Measurements from ENCODE around the gene SLC9A6.
"Not testable (repeated sequence)": the region's sequence is repeated elsewhere in the genome, so short reads cannot be mapped to it uniquely, and the experiment has no call there.

SLC9A6 gene

GRCh38 chrX:136028383-136028984 is 43.2 kb downstream of the SLC9A6 start:
- in situ Hi-C loops (cut with MboI; ENCODE audit: low sequenced_read_pairs) = loop anchor here (25.0 kb wide), 1 partner anchor 134 kb away; no protein-coding TSS in a partner anchor

- in situ Hi-C loops (cut with MboI; ENCODE audit: low sequenced_read_pairs) = loop anchor here (25.0 kb wide), 1 partner anchor 133 kb away; no protein-coding TSS in a partner anchor
These were observed 44.5 kb downstream of the SLC9A6 start for GRCh38 chrX:136029766-136030165.

DNA sequence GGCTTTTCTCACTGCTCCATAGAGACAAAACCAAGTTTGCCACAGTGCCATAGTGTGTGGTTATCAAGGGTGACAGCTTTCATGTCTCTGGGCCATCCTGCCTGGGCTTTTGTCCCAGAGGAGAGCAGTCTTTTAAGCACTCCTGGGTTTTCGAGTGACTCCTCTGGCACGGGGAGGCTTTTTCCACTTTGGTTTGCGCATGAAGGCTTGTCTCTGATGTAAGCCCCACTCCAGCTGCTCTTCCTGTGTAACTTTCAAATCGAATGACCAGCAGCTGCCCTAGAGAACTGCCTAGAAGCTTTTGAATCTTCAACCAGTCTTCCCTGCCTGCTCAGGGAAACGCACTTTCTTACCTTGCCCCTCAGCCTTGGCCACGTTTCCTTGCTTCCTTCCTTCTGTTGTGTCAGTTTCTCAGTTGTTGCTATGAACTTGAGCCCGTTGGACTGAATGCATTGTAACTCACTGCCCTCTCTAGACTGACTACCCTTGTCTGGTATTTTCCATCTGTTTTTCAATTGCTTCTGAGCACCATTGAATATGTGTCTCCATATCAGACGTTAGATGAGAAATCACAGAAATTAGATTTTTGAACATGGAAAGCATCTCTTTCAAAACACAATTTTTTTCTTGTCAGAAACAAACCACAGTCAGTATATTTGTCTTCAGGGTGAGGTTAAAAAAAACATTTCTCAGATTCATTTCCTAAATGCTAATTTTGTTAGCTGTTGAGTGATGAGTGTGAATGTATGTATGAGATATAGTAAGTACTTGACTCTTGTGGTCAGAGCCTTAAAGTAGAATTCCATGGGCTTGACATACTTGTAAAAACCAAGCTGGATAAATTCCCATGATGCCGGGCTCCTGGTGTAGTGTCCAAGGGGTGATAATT is 45.3 kb downstream of the SLC9A6 start:
- in situ Hi-C loops (cut with MboI; ENCODE audit: low sequenced_read_pairs) = loop anchor here (25.0 kb wide), 1 partner anchor 132 kb away; no protein-coding TSS in a partner anchor

DNA sequence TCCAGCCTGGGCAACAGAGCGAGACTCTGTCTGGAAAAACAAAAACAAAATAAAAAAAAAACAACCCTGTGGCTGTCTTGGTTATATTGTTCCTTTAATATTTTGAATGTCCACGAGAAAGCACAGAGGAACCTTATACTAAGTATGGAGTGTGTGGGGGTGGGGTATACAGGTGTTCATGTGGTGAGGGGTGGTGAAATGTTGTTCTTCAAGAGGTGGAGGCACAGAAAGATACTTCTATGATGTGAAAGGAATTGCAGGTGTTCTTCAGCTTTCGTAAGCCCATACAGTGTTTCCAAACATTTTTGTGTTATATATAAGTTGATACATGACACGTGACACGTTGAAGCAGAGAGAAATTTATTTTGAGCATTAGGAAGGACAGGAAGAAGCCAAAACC is 46.4 kb downstream of the SLC9A6 start:
- in situ Hi-C loops (cut with MboI; ENCODE audit: low sequenced_read_pairs) = loop anchor here (25.0 kb wide), 1 partner anchor 131 kb away; no protein-coding TSS in a partner anchor

GRCh38 chrX:136032370-136032769 is 47.1 kb downstream of the SLC9A6 start:
- in situ Hi-C loops (cut with MboI; ENCODE audit: low sequenced_read_pairs) = loop anchor here (25.0 kb wide), 1 partner anchor 130 kb away; no protein-coding TSS in a partner anchor

DNA sequence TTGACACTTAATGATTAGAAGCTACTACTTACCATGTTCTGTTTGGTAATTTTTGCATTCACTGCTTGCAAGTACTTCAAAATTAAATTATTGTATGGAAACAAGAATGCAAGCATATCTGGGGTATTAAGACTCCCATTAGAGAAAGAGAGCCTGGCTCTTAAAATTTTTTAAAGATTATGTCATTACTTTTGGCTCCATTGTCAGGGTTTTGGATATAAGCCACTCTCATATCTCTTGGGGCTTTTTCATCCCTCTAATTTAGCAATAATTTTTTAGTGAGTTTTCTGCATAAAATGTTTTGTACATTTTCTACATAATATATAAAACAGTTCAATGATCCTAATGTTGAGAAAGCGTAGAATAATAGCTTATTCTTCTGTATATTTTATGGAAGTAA is 49.4 kb downstream of the SLC9A6 start:
- in situ Hi-C loops (cut with MboI; ENCODE audit: low sequenced_read_pairs) = loop anchor here (25.0 kb wide), 1 partner anchor 128 kb away; no protein-coding TSS in a partner anchor

DNA sequence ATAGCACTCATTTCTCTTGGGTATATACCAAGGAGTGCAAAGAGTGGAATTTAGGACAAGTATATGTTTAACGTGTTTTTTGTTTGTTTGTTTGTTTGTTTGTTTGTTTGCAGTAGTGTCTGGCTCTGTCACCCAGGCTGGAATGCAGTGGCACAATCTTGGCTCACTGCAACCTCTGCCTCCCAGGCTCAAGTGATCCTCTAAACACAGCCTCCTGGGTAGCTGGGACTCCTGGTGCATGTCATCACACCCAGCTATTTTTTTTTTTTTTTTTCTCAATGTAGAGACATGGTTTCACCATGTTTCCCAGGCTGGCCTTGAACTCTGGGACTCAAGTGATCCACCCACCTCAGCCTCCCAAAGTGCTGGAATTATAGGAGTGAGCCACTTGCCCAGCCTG is 50.4 kb downstream of the SLC9A6 start:
- in situ Hi-C loops (cut with MboI; ENCODE audit: low sequenced_read_pairs) = loop anchor here (25.0 kb wide), 1 partner anchor 127 kb away; no protein-coding TSS in a partner anchor

- in situ Hi-C loops (cut with MboI; ENCODE audit: low sequenced_read_pairs) = loop anchor here (25.0 kb wide), 1 partner anchor 123 kb away; no protein-coding TSS in a partner anchor
These were observed 54.2 kb downstream of the SLC9A6 start for GRCh38 chrX:136039485-136039884.

DNA sequence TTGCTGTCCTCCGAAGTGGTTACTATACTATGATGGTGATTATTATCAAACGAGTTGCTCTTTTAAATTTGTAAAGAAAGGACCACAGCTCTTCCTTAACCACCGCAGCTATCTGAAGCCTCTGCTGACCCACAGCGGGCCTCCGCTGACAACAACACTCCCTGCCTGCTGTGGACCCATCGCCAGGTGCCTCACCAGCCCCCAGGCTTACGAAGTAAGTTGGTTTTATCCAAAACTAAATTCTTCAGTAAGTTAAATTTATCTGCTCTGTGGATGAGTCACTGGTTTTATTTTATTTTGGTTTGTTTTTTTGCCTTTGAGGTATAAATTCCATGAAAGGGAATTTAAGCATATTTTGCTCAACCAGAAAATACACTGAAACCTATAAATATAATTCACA is 54.7 kb downstream of the SLC9A6 start:
- in situ Hi-C loops (cut with MboI; ENCODE audit: low sequenced_read_pairs) = loop anchor here (25.0 kb wide), 1 partner anchor 122 kb away; no protein-coding TSS in a partner anchor

- in situ Hi-C loops (cut with MboI; ENCODE audit: low sequenced_read_pairs) = loop anchor here (25.0 kb wide), 1 partner anchor 121 kb away; no protein-coding TSS in a partner anchor
These were observed 56.1 kb downstream of the SLC9A6 start for GRCh38 chrX:136041254-136041812.

- in situ Hi-C loops (cut with MboI; ENCODE audit: low sequenced_read_pairs) = loop anchor here (25.0 kb wide), 1 partner anchor 117 kb away; no protein-coding TSS in a partner anchor
These were observed 59.8 kb downstream of the SLC9A6 start for GRCh38 chrX:136045008-136045407.

GRCh38 chrX:136046295-136047015 is 61.2 kb downstream of the SLC9A6 start:
- in situ Hi-C loops (cut with MboI; ENCODE audit: low sequenced_read_pairs) = loop anchor here (25.0 kb wide), 1 partner anchor 116 kb away; no protein-coding TSS in a partner anchor

DNA sequence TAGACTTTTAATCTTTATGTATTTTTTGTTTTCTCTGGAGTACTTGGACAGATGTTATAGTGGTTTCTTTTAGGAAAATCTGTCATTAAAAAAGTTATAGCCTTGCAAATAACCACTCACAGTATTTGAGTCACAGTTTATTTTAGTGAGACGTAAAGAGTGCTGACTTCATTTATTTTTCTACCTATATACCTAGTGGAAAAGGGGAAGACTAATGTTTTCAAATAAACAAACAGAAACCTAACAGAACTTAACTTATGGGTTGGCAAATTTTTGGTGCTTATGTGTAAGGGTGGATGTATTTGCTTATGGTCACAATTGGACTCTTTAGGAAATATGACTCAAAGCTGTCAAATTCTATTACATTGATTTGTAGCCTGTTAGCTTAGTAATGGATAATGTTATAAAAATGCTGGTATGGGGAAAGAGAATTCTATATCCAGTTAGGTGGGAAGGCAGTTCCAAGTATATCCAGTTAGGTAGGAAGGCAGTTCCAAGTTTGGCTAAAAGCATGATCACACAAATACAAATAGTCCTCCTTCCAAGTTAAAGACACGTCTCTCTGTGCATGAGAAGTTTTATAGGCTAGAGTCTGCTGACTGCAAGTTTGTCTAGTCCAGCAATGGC is 61.9 kb downstream of the SLC9A6 start:
- in situ Hi-C loops (cut with MboI; ENCODE audit: low sequenced_read_pairs) = loop anchor here (25.0 kb wide), 1 partner anchor 115 kb away; no protein-coding TSS in a partner anchor

DNA sequence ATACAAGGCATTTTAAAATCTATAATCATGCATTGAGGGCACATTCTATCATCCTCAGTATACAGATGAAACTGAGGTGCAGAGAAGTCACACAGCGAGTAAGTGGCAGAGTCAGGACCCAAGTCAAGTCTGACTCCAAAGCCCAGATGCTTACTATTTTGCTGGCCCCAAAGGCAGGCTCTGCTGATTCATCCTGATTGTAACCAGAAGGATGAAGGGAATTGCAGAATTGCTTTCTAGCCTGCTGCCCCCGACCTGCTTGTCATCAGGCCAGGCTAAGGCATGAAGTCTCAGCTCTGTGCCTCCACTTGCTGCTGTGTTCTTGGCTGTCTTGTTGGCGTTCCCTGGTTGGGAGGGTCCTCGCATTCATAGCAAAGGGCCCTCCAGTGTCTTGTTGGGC is 62.7 kb downstream of the SLC9A6 start:
- in situ Hi-C loops (cut with MboI; ENCODE audit: low sequenced_read_pairs) = loop anchor here (25.0 kb wide), 1 partner anchor 114 kb away; no protein-coding TSS in a partner anchor

DNA sequence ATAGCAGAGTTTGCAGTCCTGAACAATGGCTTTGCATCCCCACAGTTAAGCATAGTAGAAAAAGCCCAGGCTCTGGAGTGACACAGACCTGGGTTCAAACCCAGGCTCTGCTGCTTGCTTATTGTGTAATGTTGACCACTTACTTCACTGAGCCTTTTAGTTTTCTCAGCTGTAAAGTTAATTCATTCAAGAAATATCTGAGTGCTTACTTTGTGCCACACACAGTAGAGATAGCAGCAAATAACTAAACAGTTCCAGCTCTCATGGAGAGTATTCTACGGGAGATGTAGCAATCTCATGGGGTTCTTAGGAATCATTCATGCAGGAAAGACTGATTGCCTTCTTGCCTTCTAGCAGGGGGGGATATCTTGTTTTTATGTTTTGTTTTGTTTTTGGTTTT is 63.2 kb downstream of the SLC9A6 start:
- in situ Hi-C loops (cut with MboI; ENCODE audit: low sequenced_read_pairs) = loop anchor here (25.0 kb wide), 1 partner anchor 114 kb away; no protein-coding TSS in a partner anchor

- in situ Hi-C loops (cut with MboI; ENCODE audit: low sequenced_read_pairs) = loop anchor here (25.0 kb wide), 1 partner anchor 113 kb away; no protein-coding TSS in a partner anchor
These were observed 64.4 kb downstream of the SLC9A6 start for GRCh38 chrX:136049608-136050007.

GRCh38 chrX:136050875-136051274 is 65.6 kb downstream of the SLC9A6 start:
- in situ Hi-C loops (cut with MboI; ENCODE audit: low sequenced_read_pairs) = not testable (repeated sequence)

DNA sequence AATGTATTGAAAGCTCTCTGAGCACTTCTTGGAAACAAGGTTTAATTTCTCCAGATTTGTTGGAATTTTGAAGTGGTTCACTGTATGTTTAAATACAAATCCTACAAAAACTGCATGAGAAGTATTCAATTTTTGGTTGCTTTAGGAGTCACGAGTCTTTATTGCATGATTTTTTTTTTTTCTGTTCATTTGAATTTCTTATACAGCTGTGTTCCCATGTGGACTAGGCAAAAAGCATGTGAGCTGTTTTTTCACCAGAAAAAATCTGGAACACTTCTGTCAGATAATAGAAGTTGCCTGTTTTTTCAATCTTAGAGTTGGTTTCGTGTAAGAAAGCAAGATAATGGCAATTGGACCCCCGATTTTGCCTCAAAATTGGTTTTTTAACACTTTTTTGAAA is 66.4 kb downstream of the SLC9A6 start:
- in situ Hi-C loops (cut with MboI; ENCODE audit: low sequenced_read_pairs) = no loop called here

- in situ Hi-C loops (cut with MboI; ENCODE audit: low sequenced_read_pairs) = no loop called here
These were observed 70.5 kb downstream of the SLC9A6 start for GRCh38 chrX:136055651-136056221.
